ENCODE results near the gene PWWP2B.

- TF ChIP-seq, protein P1, sequence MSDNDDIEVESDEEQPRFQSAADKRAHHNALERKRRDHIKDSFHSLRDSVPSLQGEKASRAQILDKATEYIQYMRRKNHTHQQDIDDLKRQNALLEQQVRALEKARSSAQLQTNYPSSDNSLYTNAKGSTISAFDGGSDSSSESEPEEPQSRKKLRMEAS (IDR thresholded peaks at IDR 0.05; ENCODE audit: low read depth, low read length): no peak
- TF ChIP-seq CTCF (IDR thresholded peaks at IDR 0.05; ENCODE audit: low read depth, low read length) (no peak), POLR2A (IDR thresholded peaks at IDR 0.05; ENCODE audit: extremely low read depth, insufficient read length) (no peak)
Observed at GRCh38 chr10:132455986-132456847, 59.2 kb downstream of the PWWP2B start.

All from NB4 (cell line).